Psoas muscle (tissue), 8 donors: ENCODE results near the gene RELN. TPM values are rescaled to one million over a fixed set of nuclear protein-coding genes. Genes with fewer than 3 reads are reported as not detected.

Experiments
- ATAC-seq, 4 donors: fragments of 200-7000 bp; cut with Tn5 transposase; one replicate each; pipeline ENCODE4 v1.9.1; 2020; ENCODE audit warnings: moderate library complexity in 3 of 4, mild to moderate bottlenecking in 2 of 4
- DNase-seq, 2 donors: peaks; one replicate each; pipeline ENCODE4 v3.0.0-alpha.2; 2020
- H3K27ac ChIP-seq: fragments of 200-600 bp; one replicate; pipeline ENCODE4 v1.8.0; 2022
- H3K27me3 ChIP-seq, 3 donors: fragments of 200-600 bp in 1 of 3; one replicate each; pipeline versions ENCODE4 v1.6.1 to v1.8.0; 2013 to 2022; ENCODE audit warnings: low read length in 2 of 3, mild to moderate bottlenecking in 2 of 3, moderate library complexity in 1 of 3; ENCODE audit not compliant: insufficient read depth in 3 of 3
- H3K36me3 ChIP-seq, 2 donors: fragments of 200-600 bp in 1 of 2; one replicate each; pipeline versions ENCODE4 v1.6.1 to v1.8.0; 2013 to 2022; ENCODE audit warnings: low read depth in 1 of 2, mild to moderate bottlenecking in 1 of 2, moderate library complexity in 1 of 2; ENCODE audit not compliant: insufficient read depth in 1 of 2
- H3K4me1 ChIP-seq: fragments of 200-600 bp; one replicate; pipeline ENCODE4 v1.8.0; 2022
- H3K4me3 ChIP-seq: fragments of 200-600 bp; one replicate; pipeline ENCODE4 v1.8.0; 2022; ENCODE audit warnings: mild to moderate bottlenecking
- H3K9me3 ChIP-seq: fragments of 200-600 bp; one replicate; pipeline ENCODE4 v1.8.0; 2022
- WGBS, 3 donors: extraction: QIAGEN DNeasy Blood & Tissue Kit; methylation state at CpG; one replicate each; pipeline versions ENCODE4 v1.1.6 to v1.1.7; 2013; 5-methylcytosine and 5-hydroxymethylcytosine counted together
- intact Hi-C, 2 donors: fragments of 100-400 bp; cut with DNase I; formaldehyde crosslinking; loops; one replicate each; pipeline versions ENCODE4 v1.11.0 to v1.14.2; 2022
- polyA plus RNA-seq, 3 donors: library from polyadenylated mRNA; stranded (reverse); fragments of 200-250 nt; gene quantifications; one replicate each; pipeline ENCODE4 v1.2.3, GENCODE V29; 2013
- total RNA-seq, 4 donors: library from RNA; stranded (reverse); fragmentation: NEBNext Ultra II Directional in 2 of 4; extraction: Animal tissue kit (Norgen Biotek cat#: 25700) in 2 of 4; gene quantifications; one replicate each; pipeline versions ENCODE4 v1.2.1 to v1.2.4, GENCODE V29; 2021 to 2023
- TF ChIP-seq, protein P1 (sequence below): fragments of 200-600 bp; IDR thresholded peaks from one replicate; pipeline ENCODE4 v1.8.0; 2022; ENCODE audit warnings: antibody characterized with exemption
- donor health status: healthy with polysubstance abuse.
- donor health status: DM: no; HTN: no; CAD: no; lungs with moderate emphysema.
- donor health status: Bipolar disorder and iron deficiency.
- donor health status: healthy.
- donor health status: DM: yes; HTN: yes; CAD: no.
- donor health status: DM: no; HTN: no; CAD: no.
- donor health status: DM: no; HTN: no; CAD: no.
- donor health status: DM: yes; HTN: yes; CAD: no.

Gene RELN
- total and polyA plus RNA-seq, 7 donors, result 0.10 to 0.44 (median 0.32) TPM

DNA sequence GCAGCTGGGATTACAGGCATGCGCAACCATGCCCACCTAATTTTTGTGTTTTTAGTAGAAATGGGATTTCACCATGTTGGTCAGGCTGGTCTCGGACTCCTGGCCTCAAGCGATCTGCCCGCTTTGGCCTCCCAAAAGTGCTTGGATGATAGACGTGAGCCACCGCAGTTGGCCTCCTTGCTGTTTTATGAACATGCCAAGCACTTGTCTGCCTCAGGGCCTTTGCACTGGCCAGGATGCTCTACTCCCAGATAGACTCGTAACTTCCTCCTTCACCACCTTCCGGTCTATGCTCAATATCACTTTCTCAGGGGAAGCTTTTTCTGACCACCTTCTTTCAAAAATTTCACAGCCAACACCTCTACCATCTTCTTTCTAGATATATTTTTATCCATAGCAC, 549.8 kb downstream of the RELN start:
- 92 to 96% (median 92%) methylated on average over 8 of the region's 8 CpGs for WGBS, 3 donors
- peaks cover 0 to 24% (median 0%) of the 10 kb centered on the region in 3 donors for H3K27me3 ChIP-seq
- intact Hi-C loops, result no loop called here

DNA sequence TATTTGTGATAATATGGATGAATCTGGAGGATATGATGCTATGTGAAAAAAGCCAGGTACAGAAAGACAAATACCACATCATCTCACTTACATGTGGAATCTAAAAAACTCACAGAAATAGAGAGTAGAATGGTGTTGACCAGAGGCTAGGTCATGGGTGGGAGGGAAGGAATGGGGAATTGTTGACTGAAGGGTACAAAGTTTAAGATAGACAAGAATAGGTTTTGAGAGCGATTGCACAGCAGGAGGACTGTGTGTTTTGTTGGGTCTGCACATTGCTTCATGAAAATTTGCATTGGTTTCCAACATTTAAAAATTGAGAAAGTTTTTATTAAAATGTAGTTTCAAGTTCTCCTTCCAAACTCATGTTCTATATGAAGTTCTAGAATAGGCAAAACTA, 551.8 kb downstream of the RELN start:
- peaks cover 0 to 6% (median 0%) of the 10 kb centered on the region in 3 donors for H3K27me3 ChIP-seq
- no peak overlapping the region for H3K27ac ChIP-seq
- H3K9me3 ChIP-seq, result no peaks in the 10 kb centered on the region
- 36 to 84% (median 74%) methylated on average over 1 of the region's 1 CpG for WGBS, 3 donors
- TF ChIP-seq, protein P1, sequence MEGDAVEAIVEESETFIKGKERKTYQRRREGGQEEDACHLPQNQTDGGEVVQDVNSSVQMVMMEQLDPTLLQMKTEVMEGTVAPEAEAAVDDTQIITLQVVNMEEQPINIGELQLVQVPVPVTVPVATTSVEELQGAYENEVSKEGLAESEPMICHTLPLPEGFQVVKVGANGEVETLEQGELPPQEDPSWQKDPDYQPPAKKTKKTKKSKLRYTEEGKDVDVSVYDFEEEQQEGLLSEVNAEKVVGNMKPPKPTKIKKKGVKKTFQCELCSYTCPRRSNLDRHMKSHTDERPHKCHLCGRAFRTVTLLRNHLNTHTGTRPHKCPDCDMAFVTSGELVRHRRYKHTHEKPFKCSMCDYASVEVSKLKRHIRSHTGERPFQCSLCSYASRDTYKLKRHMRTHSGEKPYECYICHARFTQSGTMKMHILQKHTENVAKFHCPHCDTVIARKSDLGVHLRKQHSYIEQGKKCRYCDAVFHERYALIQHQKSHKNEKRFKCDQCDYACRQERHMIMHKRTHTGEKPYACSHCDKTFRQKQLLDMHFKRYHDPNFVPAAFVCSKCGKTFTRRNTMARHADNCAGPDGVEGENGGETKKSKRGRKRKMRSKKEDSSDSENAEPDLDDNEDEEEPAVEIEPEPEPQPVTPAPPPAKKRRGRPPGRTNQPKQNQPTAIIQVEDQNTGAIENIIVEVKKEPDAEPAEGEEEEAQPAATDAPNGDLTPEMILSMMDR, result no peak
- no peaks in the 10 kb centered on the region for H3K36me3 ChIP-seq
- no peaks in the 10 kb centered on the region for H3K4me1 ChIP-seq
- intact Hi-C loops, result no loop called here
- no peak overlapping the region for H3K4me3 ChIP-seq
- ATAC-seq, result no peak
- DNase-seq, result no peak

More for the DNA sequence above, 549.8 kb downstream of the RELN start:
- TF ChIP-seq, protein P1, result no peak
- no peaks in the 10 kb centered on the region for H3K9me3 ChIP-seq
- no peaks in the 10 kb centered on the region for H3K36me3 ChIP-seq
- ATAC-seq (no peak), DNase-seq (no peak)
- H3K4me3 ChIP-seq, result no peak overlapping the region
- no peak overlapping the region for H3K27ac ChIP-seq
- no peaks in the 10 kb centered on the region for H3K4me1 ChIP-seq

DNA sequence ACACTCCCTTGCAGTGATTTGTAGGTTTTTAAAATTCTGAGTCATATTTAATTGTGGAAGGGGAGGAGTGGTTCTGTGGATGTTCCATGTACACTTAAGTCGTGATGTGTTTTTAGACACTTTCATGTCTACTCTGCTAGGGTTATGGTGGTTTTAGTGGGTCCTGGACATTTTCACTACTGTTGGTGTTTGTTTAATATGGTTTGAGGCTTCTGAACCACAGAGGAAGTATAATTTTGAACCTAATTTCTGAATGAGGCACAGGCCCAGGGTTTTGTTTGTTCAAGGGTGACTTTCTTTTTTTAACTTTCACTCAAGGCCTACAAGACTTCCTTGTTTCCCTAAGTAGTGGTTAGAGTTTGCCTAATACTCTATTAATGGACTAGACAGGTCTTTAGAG, 556.7 kb downstream of the RELN start:
- H3K9me3 ChIP-seq, result no peaks in the 10 kb centered on the region
- no peak for ATAC-seq
- WGBS, 3 donors, result 70 to 79% (median 77%) methylated on average over 1 of the region's 1 CpG

DNA sequence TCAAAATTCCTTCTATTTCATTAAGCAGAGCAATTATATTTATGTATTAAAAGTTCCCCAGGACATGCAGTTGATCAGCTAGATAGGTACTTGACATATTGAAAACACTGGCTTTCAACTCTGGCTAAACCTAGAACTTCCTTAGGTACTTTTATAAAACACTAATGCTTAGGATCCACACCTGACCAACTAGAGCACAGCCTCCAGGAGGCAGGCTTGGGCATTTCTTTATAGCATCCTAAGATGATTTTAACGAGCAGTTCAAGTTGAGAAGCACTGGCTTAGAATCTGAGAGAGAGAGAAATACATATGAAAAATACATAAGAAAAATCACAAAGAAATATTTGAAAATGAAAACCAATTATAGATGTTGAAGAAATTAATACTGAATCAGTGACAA, 564.3 kb downstream of the RELN start:
- Histone ChIP-seq H3K4me3 (no peak overlapping the region), H3K27ac (no peak overlapping the region), H3K36me3 (no peaks in the 10 kb centered on the region), H3K27me3 (no peaks in the 10 kb centered on the region), H3K9me3 (no peaks in the 10 kb centered on the region), H3K4me1 (no peaks in the 10 kb centered on the region)
- intact Hi-C loops, result no loop called here
- ATAC-seq, result no peak
- WGBS, 3 donors, result 39 to 53% (median 48%) methylated on average over 1 of the region's 1 CpG
- DNase-seq, result no peak
- TF ChIP-seq, protein P1, result no peak

More for the DNA sequence above, 556.7 kb downstream of the RELN start:
- Histone ChIP-seq H3K4me1 (no peaks in the 10 kb centered on the region), H3K4me3 (no peak overlapping the region), H3K36me3 (no peaks in the 10 kb centered on the region), H3K27ac (no peak overlapping the region), H3K27me3 (no peaks in the 10 kb centered on the region)
- intact Hi-C loops, result no loop called here
- DNase-seq, result no peak
- TF ChIP-seq, protein P1, result no peak

DNA sequence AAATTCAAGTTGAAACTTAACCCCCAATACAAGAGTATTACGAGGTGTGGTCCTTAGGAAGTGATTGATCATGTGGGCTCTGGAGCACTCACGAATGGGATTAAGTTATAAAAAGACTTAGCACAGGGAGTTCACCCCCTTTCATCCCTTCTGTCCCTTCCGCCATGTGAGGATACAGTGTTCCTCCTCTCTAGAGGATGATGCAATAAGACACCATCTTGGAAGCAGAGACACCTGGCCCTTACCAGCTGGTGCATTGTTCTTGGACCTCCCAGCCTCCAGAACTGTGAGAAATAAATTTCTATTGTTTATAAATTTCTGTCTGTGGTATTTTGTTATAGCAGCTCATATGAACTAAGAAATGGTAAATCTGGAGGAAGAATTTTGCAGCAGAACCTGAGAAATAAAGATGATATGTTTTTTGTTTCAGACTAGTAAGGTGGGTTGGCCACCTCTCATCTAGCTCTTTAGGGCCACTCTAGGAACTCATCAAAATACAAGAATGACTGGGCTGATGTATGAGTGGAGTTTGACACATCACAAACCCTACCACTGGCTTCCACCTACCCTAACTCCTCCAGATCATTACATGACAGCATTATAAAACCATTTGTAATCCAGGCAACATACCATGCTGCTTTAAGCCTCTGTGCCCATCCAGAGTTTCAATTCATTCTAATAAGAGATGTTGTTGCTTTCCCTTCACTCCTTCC, 565.8 kb downstream of the RELN start:
- WGBS, 3 donors, result 46 to 62% (median 50%) methylated on average over 3 of the region's 3 CpGs
- no peaks in the 10 kb centered on the region for H3K36me3 ChIP-seq
- H3K4me3 ChIP-seq, result no peak overlapping the region
- no peak overlapping the region for H3K27ac ChIP-seq
- intact Hi-C loops, result no loop called here
- H3K9me3 ChIP-seq, result no peaks in the 10 kb centered on the region
- ATAC-seq (no peak), DNase-seq (no peak)
- H3K4me1 ChIP-seq, result no peaks in the 10 kb centered on the region
- TF ChIP-seq, protein P1, result no peak
- H3K27me3 ChIP-seq, result no peaks in the 10 kb centered on the region
